ENCODE data around the gene HDAC11.

- TF ChIP-seq CTCF (IDR thresholded peaks at IDR 0.05) = no peak
- no peak for TF ChIP-seq ZFX (IDR thresholded peaks at IDR 0.05; ENCODE audit: borderline replicate concordance)
Measured at GRCh38 chr3:13496879-13497278, 16.8 kb downstream of the HDAC11 start.

Data from 22Rv1 (cell line).